Liver (tissue), 3 donors: ENCODE results near the gene PTPRN.

Experiments used
- CTCF ChIP-seq: fragments of 150-350 bp; IDR thresholded peaks from 2 replicates; pipeline ENCODE4 v1.5.1; 2017; ENCODE audit warnings: improper control_type of control experiment, low read depth, low read length; ENCODE audit not compliant: missing input control
- HNF4A ChIP-seq, 2 donors: conservative IDR thresholded peaks; 2 replicates each; pipeline ENCODE4 v1.6.1; 2016; ENCODE audit warnings: antibody characterized with exemption in 2 of 2, mild to moderate bottlenecking in 2 of 2
- YY1 ChIP-seq: IDR thresholded peaks from 2 replicates; pipeline ENCODE4 v1.6.1; 2016; ENCODE audit warnings: antibody characterized with exemption, mild to moderate bottlenecking
- donor health status: healthy.
- donor health status: healthy.

GRCh38 chr2:219277703-219278654 lies 31.2 kb downstream of the PTPRN start:
- TF ChIP-seq CTCF (peak; percentile 99), YY1 (peak; percentile 63), HNF4A (conservative IDR thresholded peaks at IDR 0.05) (peak; percentile 18 to 39)
